ENCODE measurements around the gene RPL35A. TPM values are rescaled to one million over a fixed set of nuclear protein-coding genes. Genes with fewer than 3 reads are reported as not detected.

Gene RPL35A
- total RNA-seq (2021; fragmentation: NEBNext Ultra II Directional; extraction: Animal tissue kit (Norgen Biotek cat#: 25700)) (1,393 and 1,439 TPM in 2 replicates), polyA plus RNA-seq (2011; rRNA removed) (377 and 695 TPM in 2 replicates), polyA minus RNA-seq (2011; rRNA and poly(A)+ RNA removed) (145 and 208 TPM in 2 replicates)
- 851 TPM for polyA plus RNA-seq (2011; cell fraction: cytosol; rRNA removed)
- polyA plus RNA-seq (2011; cell fraction: nucleus; rRNA removed) = 253 TPM
- polyA plus RNA-seq (2012, experiment 1 of 2) = 2,271 to 3,969 TPM (median 2,398 TPM) in 4 replicates
- polyA plus RNA-seq (2012, experiment 2 of 2) = 6,337 TPM
- 3,875 TPM for polyA plus RNA-seq (2013, experiment 1 of 2)
- polyA plus RNA-seq (2013, experiment 2 of 2) = 3,762 TPM
- polyA minus RNA-seq (2011; cell fraction: cytosol; rRNA and poly(A)+ RNA removed) = 204 TPM
- polyA minus RNA-seq (2011; cell fraction: nucleus; rRNA and poly(A)+ RNA removed) = 176 TPM
- long read RNA-seq, experiment 1, transcript RPL35A-206 (5 exons, 1,444 nt) = major isoform, 682 of 1,703 reads
- long read RNA-seq, experiment 1, transcript RPL35A-207 (2 exons, 687 nt) = minor isoform, 29 of 1,703 reads
- long read RNA-seq, experiment 1, transcript RPL35A-205 (5 exons, 553 nt) = minor isoform, 195 of 1,703 reads
- long read RNA-seq, experiment 1, transcript RPL35A-208 (4 exons, 677 nt) = minor isoform, 6 of 1,703 reads
- long read RNA-seq, experiment 1, partial matches to known transcripts = 755 of 1,703 reads
- long read RNA-seq, experiment 1, other reads (novel, unspliced or antisense) = 31 of 1,703 reads
- long read RNA-seq, experiment 2, transcript RPL35A-205 (5 exons, 553 nt) = minor isoform, 6 of 54 reads
- long read RNA-seq, experiment 2, transcript RPL35A-206 (5 exons, 1,444 nt) = major isoform, 43 of 54 reads
- long read RNA-seq, experiment 2, partial matches to known transcripts = 4 of 54 reads
- long read RNA-seq, experiment 2, other reads (novel, unspliced or antisense) = 1 of 54 reads

DNA sequence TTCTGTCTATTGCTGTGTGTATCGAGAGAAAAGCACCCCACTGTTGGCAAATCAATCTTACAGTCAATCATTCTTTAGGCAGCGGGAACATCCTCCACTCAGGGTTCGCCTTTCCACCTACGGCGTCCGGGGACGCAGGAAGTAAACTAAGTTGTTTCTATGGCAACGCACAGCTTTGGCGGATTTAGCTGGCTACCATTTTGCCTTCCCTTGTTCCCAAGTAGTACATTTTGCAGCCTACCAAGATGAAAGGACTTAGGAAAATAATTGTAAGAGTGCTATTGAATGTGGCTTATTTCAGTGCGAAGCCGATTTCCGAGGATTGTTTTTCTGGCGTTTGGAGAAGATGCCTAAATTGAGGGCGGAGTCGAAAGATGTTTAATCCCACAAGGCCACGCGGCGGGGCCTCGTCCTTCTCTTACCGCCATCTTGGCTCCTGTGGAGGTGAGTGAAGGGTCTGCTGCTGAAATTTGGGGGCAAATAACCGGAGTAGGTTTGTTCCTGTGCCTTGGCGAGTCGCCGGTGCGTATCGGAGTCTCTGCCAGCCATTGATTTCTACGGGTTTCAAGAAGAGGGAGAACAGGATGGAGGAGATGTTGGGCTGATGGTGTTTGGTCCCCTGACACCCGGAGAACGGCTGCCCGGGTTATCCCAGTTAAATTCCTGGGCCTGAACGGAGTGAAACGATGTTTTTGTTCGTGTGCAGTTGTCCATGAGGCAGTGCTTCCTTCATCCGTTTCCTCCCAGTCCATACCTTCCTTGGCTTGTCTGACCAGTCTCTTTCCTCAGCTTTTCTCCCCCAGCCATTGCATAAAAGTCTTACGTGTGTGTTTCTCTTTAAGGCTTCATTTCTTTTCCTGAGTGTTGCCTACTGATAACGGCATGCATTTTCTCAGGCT is at the start of gene RPL35A:
Gene RPL35A, plus strand, starts transcription at position 413 of the 899 bp plus-strand sequence. CDS start 778 bp downstream, outside the sequence.
- Histone ChIP-seq H4K91ac (replicated peaks; ENCODE audit: insufficient read length, low read length) (peak within 1 kb of the TSS; percentile 70), H3K56ac (replicated peaks; ENCODE audit: insufficient read length, low read depth, low read length) (peak within 1 kb of the TSS; percentile 77), H2AK5ac (ENCODE audit: low read depth, low read length) (peak within 1 kb of the TSS; percentile 90; the same call in 1 of the 2 replicates), H2BK120ac (replicated peaks; ENCODE audit: low read depth, low read length) (no peak within 1 kb of the TSS), H4K8ac (ENCODE audit: extremely low read depth, insufficient read depth, low read length) (peak within 1 kb of the TSS; percentile 98), H3K18ac (ENCODE audit: extremely low read depth, low read length) (peak within 1 kb of the TSS; percentile 66; the same call in 1 of the 2 replicates), H3K27me3 (replicated peaks in 1 of 4; ENCODE audit: control insufficient read depth in 3 of 4, extremely low read depth in 1 of 4, insufficient read depth in 3 of 4, low read length in 3 of 4) (no peaks in the 10 kb centered on the region), H4K20me1 (replicated peaks in 1 of 2; ENCODE audit: control insufficient read depth in 1 of 2, insufficient read depth in 2 of 2, low read length in 2 of 2) (peaks cover 4 to 10% of the 10 kb centered on the region in 2 experiments), H3K23ac (ENCODE audit: insufficient read length) (no peak within 1 kb of the TSS), H3K79me2 (ENCODE audit: control insufficient read depth in 1 of 2, insufficient read depth in 2 of 2, low read length in 2 of 2) (peaks cover 7 to 38% of the 10 kb centered on the region in 2 experiments), H3K23me2 (ENCODE audit: low read depth, low read length) (no peaks in the 10 kb centered on the region; the same call in 1 of the 2 replicates), H3K4me2 (ENCODE audit: insufficient read depth in 1 of 2, low read depth in 2 of 2, low read length in 2 of 2) (peak within 1 kb of the TSS; percentile 58 to 77), H2BK12ac (ENCODE audit: low read depth, low read length) (peak within 1 kb of the TSS; percentile 92; the same call in 1 of the 2 replicates), H2BK20ac (ENCODE audit: low read length) (no peak within 1 kb of the TSS), H3K27ac (ENCODE audit: low read depth, low read length) (peak within 1 kb of the TSS; percentile 96), H3K9ac (replicated peaks in 1 of 4; ENCODE audit: extremely low read depth in 1 of 4, low read depth in 3 of 4, low read length in 3 of 4) (peak within 1 kb of the TSS; percentile 98 to 100 (median 100)), H3K4ac (replicated peaks; ENCODE audit: insufficient read length, low read depth, low read length) (peak within 1 kb of the TSS; percentile 7), H3K14ac (ENCODE audit: insufficient read length) (no peak within 1 kb of the TSS), H2AFZ (ENCODE audit: low read length) (peak within 1 kb of the TSS; percentile 86), H3K4me3 (ENCODE audit: extremely low read depth in 1 of 4, insufficient read depth in 2 of 4, low read depth in 3 of 4, low read length in 4 of 4) (peak within 1 kb of the TSS; percentile 95 to 100 (median 98)), H4K5ac (ENCODE audit: insufficient read length, low read depth, low read length) (peak within 1 kb of the TSS; percentile 58), H3K79me1 (ENCODE audit: low read depth, low read length) (no peaks in the 10 kb centered on the region), H3K9me3 (ENCODE audit: insufficient read depth in 2 of 2, low read depth in 1 of 2, low read length in 1 of 2) (no peaks in the 10 kb centered on the region), H3K36me3 (ENCODE audit: control insufficient read depth in 2 of 4, insufficient read depth in 4 of 4, low read length in 3 of 4) (peaks cover 22 to 43% (median 36%) of the 10 kb centered on the region in 4 experiments), H3K4me1 (replicated peaks in 1 of 4; ENCODE audit: control insufficient read depth in 3 of 4, insufficient read depth in 4 of 4, low read length in 3 of 4) (peaks cover 0 to 8% (median 4%) of the 10 kb centered on the region in 4 experiments; a peak in 5 of 7 replicates), H2BK15ac (ENCODE audit: low read length) (no peak within 1 kb of the TSS), H2BK5ac (ENCODE audit: low read depth, low read length) (peak within 1 kb of the TSS; percentile 79)
- ChIA-PET CTCF (ENCODE audit: partially characterized antibody) (interaction anchor here (0.7 to 2.0 kb wide), 3 partner anchors 8 to 46 kb away, joined by 3 to 6 read pairs (median 5); no protein-coding TSS in a partner anchor), POLR2A (ENCODE audit: partially characterized antibody) (interaction anchor here (0.6 to 5.3 kb wide), 30 partner anchors 8 to 158 kb away, joined by 3 to 69 read pairs (median 5); partner anchors contain the start of gene LMLN)
- peak; percentile 63 to 90 for DNase-seq (ENCODE audit: low read depth in 1 of 2, low spot score in 2 of 2)
- WGBS, 2 experiments (ENCODE audit: extremely low coverage in 1 of 2, insufficient coverage in 1 of 2, insufficient read length in 1 of 2, insufficient replicate concordance in 2 of 2, low coverage in 1 of 2, low lambda C conversion rate in 2 of 2, missing lambda C conversion rate in 1 of 2) = 2% methylated on average over 36 of the region's 36 CpGs; no CpG with 5 or more reads in 1 of the 2 experiments
- FAIRE-seq = peak; percentile 90
- TF ChIP-seq SIX5 (IDR thresholded peaks at IDR 0.05; ENCODE audit: low read depth, low read length) (no peak), SUZ12 (IDR thresholded peaks at IDR 0.05; ENCODE audit: low read length) (no peak), KDM1A (IDR thresholded peaks at IDR 0.05; ENCODE audit: borderline replicate concordance, low read length) (no peak), GABPA (IDR thresholded peaks at IDR 0.05; ENCODE audit: borderline replicate concordance, insufficient read depth, low read length) (no peak), JUND (IDR thresholded peaks at IDR 0.05; ENCODE audit: low read length) (0 out of 2 replicates have a peak, but pooled peaks have one; percentile 30), ASH2L (IDR thresholded peaks at IDR 0.05; ENCODE audit: low read length) (no peak), SP4 (IDR thresholded peaks at IDR 0.05; ENCODE audit: low read length) (peak; percentile 100)
